NCI-H460 (cell line): ENCODE data around the gene DVL3. TPM values are rescaled to one million over a fixed set of nuclear protein-coding genes. Genes with fewer than 3 reads are reported as not detected.
"Not testable (repeated sequence)": the region's sequence is repeated elsewhere in the genome, so short reads cannot be mapped to it uniquely, and the experiment has no call there.

Source experiments
- DNase-seq: peaks from one replicate; pipeline ENCODE4 v3.0.0-alpha.2; 2016; ENCODE audit warnings: low read depth; ENCODE audit errors: extremely low read depth
- polyA plus RNA-seq: library from polyadenylated mRNA; depleted of rRNA; stranded (reverse); fragments of >200 nt; gene quantifications from 2 replicates; pipeline ENCODE4 v1.2.3, GENCODE V29; 2014; cell fraction: nucleus; rRNA removed
- total RNA-seq: library from RNA; depleted of rRNA; stranded (reverse); fragments of >200 nt; shearing (Covaris generic); gene quantifications from 2 replicates; pipeline ENCODE4 v1.2.3, GENCODE V29; 2014; rRNA removed

DVL3 gene
- total RNA-seq: 16.1 and 19.4 TPM in 2 replicates
- polyA plus RNA-seq: 48.6 and 70.8 TPM in 2 replicates

GRCh38 chr3:184154885-184155643 is at the start of gene DVL3:
Gene DVL3, plus strand, starts transcription at chr3:184155377. Its CDS starts 259 bp downstream, at chr3:184155636.
- DNase-seq: peak; percentile 41

- no peak for DNase-seq
Observed at GRCh38 chr3:184110316-184110725, 44.9 kb upstream of the DVL3 start.

DNA sequence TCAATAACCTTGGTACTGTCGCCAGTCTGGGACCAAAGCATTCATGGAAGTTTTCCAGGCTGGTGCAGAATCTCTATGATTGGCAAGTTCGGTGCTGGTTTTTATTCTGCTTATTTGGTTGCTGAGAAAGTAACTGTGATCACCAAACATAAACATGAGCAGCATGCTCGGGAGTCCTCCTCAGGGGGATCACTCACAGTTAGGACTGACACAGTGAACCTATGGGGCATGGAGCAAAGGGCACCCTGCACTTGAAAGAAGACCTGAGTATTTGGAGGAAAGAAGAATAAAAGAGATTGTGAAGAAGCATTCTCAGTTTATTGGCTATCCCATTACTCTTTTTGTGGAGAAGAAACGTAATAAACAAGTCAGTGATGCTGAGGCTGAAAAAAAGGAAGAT is 39.2 kb upstream of the DVL3 start:
- DNase-seq: no peak

- DNase-seq: no peak
Observed at GRCh38 chr3:184117636-184118035, 37.5 kb upstream of the DVL3 start.

DNA sequence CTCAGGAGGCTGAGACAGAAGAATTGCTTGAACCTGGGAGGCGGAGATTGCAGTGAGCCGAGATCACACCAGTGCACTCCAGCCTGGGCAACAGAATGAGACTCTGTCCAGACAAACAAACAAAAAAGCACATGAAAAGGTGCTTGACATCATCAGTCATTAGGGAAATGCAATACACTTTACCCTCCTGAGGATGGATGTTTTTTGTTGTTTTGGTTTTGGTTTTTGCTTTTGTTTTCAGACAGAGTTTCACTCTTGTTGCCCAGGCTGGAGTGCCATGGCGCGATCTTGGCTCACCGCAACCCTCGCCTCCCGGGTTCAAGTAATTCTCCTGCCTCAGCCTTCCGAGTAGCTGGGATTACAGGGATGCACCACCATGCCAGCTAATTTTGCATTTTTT is 34.1 kb upstream of the DVL3 start:
- DNase-seq: not testable (repeated sequence)

DNA sequence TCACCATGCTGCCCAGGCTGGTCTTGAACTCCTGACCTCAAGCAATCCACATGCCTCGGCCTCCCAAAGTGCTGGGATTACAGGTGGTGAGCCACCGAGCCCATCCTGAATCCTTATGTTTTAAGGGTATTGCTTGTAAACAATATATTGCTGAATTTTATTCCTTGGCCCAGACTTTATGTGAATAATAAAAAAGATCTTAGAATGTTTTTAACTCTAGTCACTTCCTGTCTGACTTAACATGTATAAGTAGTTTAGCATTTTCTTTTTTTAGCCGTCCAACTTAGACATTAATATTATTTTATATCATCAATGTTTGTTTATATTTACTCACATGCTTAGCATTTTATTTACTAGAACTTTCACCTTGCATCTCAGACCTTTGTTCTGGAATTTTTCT is 29.2 kb upstream of the DVL3 start:
- no peak for DNase-seq

GRCh38 chr3:184129012-184129411 is 26.2 kb upstream of the DVL3 start:
- DNase-seq: no peak

DNA sequence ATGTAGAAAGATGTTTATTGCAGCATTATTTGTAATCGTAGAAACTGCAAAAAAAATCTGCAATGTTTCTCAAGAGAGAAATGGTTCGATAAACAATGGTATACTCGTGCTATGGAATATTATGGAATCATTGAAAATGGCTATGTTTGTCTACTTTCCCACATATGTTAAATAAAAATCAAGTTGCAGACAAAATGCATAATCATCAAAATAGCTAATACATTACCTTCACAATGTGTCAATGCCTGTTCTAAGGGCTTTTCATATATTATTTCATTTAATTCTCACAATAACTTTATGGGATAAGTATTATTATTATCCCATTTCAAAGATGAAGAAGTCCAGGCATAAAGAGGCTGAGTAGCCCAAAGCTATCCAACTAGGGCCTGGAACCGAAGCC is 22.2 kb upstream of the DVL3 start:
- no peak for DNase-seq

DNA sequence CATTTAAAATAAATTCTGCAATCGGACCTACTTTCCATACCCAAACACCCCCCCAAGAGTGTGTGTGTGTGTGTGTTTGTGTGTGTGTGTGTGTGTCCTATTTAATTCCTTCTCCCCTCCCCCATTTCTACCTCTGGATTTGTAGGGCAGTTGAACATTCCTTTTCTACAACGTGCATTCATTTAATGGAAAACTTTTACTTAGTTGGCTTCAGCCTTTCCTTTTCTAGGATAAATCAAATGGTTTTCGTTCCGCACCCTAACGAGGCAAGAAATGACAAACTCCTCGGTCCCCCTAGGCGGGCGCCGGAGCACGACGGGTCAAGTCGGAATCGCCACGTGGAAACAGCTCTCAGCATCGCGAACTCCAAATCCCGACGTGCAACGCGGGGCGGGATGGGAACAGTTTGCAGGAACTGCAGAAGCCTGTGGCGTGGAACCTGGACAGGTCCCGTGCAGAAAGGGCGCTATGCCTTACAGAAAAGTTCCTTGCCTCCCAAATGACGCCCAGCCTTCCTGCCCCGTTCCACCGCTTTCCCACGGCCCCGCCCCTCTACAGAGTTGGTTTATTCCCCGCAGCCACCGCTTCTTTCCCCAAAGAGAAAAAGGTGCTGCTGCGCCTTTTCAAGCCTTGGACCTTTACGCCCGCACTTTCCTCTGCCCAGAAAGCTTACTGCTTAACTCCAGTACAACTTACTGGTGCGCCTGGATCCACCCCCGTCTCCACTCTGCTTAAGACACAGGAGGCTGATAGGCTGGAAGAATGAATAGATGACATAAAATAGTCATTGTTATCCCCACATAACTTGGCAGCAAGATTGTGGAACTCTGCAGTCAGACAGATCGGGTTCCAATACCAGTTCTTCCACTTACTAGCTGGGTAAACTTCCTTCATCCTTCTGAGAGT is 21.1 kb upstream of the DVL3 start:
- peak; percentile 66 for DNase-seq

GRCh38 chr3:184134746-184135148 is 20.4 kb upstream of the DVL3 start:
- no peak for DNase-seq

DNA sequence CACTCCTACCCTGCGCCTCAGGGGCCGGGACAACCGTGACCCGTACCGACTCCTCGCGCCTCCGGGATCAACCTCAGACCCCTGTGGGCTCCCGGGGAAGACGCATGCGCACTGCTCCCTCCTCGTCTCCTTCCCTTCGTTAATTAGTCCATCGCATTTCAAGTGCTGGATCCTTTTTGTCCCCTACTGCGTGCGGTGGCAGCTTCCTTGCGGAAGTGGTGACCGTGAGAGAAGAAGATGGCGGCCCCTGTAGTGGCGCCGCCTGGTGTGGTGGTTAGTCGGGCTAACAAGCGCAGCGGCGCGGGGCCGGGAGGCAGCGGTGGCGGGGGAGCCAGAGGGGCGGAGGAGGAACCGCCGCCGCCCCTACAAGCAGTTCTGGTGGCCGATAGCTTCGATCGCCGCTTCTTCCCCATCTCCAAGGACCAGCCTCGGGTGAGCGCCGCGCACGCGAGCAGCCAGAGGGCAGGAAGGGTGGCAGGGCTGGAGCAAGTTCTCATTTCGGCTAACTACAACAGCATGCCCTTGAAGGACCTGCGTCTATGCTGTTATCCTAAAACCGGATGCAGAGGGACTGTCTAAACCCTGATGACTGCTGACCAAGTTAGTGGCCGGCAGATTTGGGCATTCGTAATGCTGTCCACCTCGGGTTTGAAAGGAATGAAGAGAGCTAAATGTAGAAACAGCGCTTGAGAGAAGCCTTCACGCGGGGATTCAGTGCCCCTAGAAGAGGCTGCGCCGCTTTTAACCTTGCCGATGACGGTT is 19.8 kb upstream of the DVL3 start, which contains the start of gene EIF2B5:
EIF2B5 (plus strand) TSS at position 210 of the 762 bp plus-strand sequence; CDS start at position 238, 28 bp downstream.
- peak; percentile 89 for DNase-seq

- no peak for DNase-seq
Observed at GRCh38 chr3:184135911-184136260, 19.3 kb upstream of the DVL3 start.

GRCh38 chr3:184140436-184140835 is 14.7 kb upstream of the DVL3 start:
- DNase-seq: no peak

DNA sequence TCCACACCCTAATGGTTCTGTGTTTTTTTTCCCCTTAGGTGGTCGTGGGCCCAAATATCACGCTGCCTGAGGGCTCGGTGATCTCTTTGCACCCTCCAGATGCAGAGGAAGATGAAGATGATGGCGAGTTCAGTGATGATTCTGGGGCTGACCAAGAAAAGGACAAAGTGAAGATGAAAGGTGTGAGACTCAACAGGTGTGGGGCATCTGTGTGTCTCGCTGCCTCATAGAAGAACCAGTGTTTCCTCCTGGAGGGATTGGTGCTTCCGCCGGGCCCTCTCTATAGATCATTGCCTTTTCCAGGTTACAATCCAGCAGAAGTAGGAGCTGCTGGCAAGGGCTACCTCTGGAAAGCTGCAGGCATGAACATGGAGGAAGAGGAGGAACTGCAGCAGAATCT is 13.0 kb upstream of the DVL3 start:
- DNase-seq: no peak

- DNase-seq: no peak
Observed at GRCh38 chr3:184143327-184143726, 11.8 kb upstream of the DVL3 start.

GRCh38 chr3:184144505-184144904 is 10.7 kb upstream of the DVL3 start:
- no peak for DNase-seq

- DNase-seq: no peak
Observed at GRCh38 chr3:184145111-184145524, 10.1 kb upstream of the DVL3 start.

- no peak for DNase-seq
Observed at GRCh38 chr3:184145751-184146270, 9.4 kb upstream of the DVL3 start.

GRCh38 chr3:184148076-184148475 is 7.1 kb upstream of the DVL3 start:
- DNase-seq: no peak

GRCh38 chr3:184149123-184149522 is 6.1 kb upstream of the DVL3 start:
- no peak for DNase-seq

- not testable (repeated sequence) for DNase-seq
Observed at GRCh38 chr3:184149770-184150169, 5.4 kb upstream of the DVL3 start.
